HepG2 (cell line): ENCODE results near the gene ECPAS.
"Not testable (repeated sequence)": the region's sequence is repeated elsewhere in the genome, so short reads cannot be mapped to it uniquely, and the experiment has no call there.

Experiments
- BCLAF1 ChIP-seq: fragments of 450-650 bp; IDR thresholded peaks from 2 replicates; pipeline ENCODE4 v1.6.1; 2017; ENCODE audit warnings: mild to moderate bottlenecking
- CREB1 ChIP-seq, 2 experiments: fragments of 450-650 bp in 1 of 2; IDR thresholded peaks; 2 replicates each; pipeline ENCODE4 v1.6.1; 2016 to 2017; ENCODE audit warnings: control low read depth in 1 of 2, mild to moderate bottlenecking in 1 of 2, missing compliant biosample characterization in 1 of 2, missing genetic modification characterization in 1 of 2
- CTCF ChIP-seq: sonication (generic); formaldehyde crosslinking; IDR thresholded peaks from 2 replicates; pipeline ENCODE4 v1.5.0; 2020; ENCODE audit warnings: mild to moderate bottlenecking, missing genetic modification reagents, moderate library complexity
- HNRNPH1 ChIP-seq: fragments of 200-400 bp; formaldehyde crosslinking; optimal IDR thresholded peaks from 2 replicates; pipeline ENCODE3; 2017; ENCODE audit warnings: mild to moderate bottlenecking, low read depth, low read length
- POLR2AphosphoS2 ChIP-seq: IDR thresholded peaks from 2 replicates; pipeline ENCODE4 v1.6.1; 2011; ENCODE audit warnings: low read depth, low read length, improper control_type of control experiment
- ZNF136 ChIP-seq: sonication (generic); formaldehyde crosslinking; IDR thresholded peaks from 2 replicates; pipeline ENCODE4 v1.8.1; 2022; ENCODE audit warnings: low read depth, mild to moderate bottlenecking, moderate library complexity, missing genetic modification reagents

GRCh38 chr9:111511581-111511980, 27.4 kb upstream of the ECPAS start:
- TF ChIP-seq POLR2AphosphoS2; CREB1 (IDR thresholded peaks at IDR 0.05); CREB1 (CRISPR knock-in tag; IDR thresholded peaks at IDR 0.05); CTCF (CRISPR knock-in tag); ZNF136 (CRISPR knock-in tag); HNRNPH1; BCLAF1: not testable (repeated sequence)
